AG09319 (cell line): Measurements from ENCODE around the gene RNF141.

Experiments used
- DNase-seq: peaks from one replicate; pipeline ENCODE4 v3.0.0-alpha.2; 2010; ENCODE audit warnings: low read depth; ENCODE audit errors: extremely low read depth
- TF ChIP-seq, protein P1 (sequence below): IDR thresholded peaks from 2 replicates; pipeline ENCODE4 v1.5.1; 2011; ENCODE audit warnings: low read depth, mild to moderate bottlenecking, inconsistent platforms, low read length, moderate library complexity

The RNF141 gene

DNA sequence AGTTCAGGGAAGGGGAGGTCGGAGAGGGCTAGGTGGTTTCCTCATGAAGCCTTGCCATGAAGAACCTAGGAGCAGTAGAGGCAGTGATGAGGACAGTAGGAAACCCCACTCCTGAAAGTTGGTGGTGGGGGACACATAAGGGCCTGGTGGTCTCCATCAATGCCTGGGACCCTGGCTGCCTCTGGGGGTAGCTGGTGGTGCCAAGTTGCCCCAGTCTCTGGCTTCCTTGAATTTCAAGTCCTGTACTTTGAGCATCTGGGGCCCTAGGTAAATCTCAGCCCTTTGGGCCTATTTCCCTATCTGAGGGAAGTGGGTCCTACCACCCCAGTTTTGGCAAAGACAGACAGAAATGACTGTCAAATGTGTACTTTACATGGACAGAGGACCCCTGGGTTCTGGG, 57.8 kb downstream of the RNF141 start:
- no peak for DNase-seq
- TF ChIP-seq, protein P1, sequence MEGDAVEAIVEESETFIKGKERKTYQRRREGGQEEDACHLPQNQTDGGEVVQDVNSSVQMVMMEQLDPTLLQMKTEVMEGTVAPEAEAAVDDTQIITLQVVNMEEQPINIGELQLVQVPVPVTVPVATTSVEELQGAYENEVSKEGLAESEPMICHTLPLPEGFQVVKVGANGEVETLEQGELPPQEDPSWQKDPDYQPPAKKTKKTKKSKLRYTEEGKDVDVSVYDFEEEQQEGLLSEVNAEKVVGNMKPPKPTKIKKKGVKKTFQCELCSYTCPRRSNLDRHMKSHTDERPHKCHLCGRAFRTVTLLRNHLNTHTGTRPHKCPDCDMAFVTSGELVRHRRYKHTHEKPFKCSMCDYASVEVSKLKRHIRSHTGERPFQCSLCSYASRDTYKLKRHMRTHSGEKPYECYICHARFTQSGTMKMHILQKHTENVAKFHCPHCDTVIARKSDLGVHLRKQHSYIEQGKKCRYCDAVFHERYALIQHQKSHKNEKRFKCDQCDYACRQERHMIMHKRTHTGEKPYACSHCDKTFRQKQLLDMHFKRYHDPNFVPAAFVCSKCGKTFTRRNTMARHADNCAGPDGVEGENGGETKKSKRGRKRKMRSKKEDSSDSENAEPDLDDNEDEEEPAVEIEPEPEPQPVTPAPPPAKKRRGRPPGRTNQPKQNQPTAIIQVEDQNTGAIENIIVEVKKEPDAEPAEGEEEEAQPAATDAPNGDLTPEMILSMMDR: no peak

DNA sequence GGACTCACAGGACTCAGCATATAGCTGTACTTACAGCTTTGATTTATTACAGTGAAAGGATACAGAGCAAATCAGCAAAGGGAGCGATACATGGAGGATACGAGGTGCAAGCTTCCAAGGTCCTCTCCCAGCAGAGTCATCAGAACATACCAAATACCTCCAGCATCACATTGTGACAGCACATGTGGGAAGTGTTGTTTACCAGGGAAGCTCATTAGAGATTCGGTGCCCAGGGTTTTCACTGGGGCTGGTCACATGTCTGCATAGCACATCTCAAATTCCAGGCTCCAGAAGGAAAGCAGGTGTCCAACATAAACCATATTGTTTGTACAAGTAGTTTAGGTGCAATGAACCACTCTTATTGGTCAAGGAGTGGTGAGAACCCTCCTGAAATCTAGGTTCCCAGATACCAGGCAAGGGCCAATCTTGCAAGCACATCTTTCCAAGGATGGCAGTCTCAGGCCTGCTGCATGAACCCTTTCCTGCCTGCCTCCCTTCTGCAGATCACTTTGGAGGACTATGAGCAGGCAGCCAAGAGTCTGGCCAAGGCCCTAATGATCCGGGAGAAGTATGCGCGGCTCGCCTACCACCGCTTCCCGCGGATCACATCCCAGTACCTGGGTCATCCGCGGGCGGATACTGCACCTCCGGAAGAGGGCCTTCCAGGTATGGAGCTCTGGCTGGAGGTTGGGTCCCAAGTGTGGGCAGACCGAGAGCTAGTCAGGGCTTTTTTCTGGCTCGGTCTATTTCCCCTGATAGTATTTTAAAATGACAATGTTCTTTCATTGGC, 59.2 kb downstream of the RNF141 start:
- DNase-seq: no peak
- TF ChIP-seq, protein P1: no peak

DNA sequence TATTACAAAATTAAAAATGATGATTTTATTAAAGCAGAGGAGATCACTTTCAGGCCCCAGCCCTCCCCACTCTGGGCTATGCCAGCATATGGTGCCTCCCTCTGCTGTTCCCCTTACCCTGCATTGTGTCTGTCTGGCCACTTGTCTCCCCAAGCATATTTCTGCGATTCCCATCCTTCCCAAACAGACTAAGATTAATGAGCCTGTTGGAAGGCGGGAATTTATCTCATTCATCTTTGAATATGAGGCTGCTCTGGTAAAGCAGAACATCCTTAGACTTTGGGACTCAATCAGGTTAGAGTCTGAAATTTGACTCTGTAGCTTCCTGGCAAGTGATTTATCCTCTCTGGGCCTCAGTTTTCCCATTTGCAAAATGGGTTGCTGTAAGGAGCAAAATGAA, 60.2 kb downstream of the RNF141 start:
- DNase-seq: no peak
- TF ChIP-seq, protein P1: no peak

DNA sequence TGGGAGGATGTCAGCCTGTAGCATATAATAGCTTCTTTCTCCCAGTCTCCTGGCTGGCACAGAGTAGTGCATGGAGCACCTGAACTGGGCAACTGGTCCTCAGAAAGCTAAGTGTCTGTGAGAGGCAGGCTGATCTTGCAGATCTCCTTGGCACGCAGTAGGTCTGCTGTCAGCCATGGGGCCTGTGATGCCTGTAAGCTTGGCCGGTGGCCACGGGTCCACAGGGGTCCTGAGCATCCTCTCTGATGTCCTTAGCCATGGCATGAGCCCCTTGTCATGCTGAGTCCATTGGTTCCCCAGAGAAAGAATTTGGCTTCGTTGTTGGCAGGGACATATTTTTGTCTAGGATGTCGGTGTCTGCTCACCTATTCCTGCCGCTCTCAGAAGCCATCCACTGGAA, 61.0 kb downstream of the RNF141 start:
- TF ChIP-seq, protein P1: no peak
- no peak for DNase-seq

DNA sequence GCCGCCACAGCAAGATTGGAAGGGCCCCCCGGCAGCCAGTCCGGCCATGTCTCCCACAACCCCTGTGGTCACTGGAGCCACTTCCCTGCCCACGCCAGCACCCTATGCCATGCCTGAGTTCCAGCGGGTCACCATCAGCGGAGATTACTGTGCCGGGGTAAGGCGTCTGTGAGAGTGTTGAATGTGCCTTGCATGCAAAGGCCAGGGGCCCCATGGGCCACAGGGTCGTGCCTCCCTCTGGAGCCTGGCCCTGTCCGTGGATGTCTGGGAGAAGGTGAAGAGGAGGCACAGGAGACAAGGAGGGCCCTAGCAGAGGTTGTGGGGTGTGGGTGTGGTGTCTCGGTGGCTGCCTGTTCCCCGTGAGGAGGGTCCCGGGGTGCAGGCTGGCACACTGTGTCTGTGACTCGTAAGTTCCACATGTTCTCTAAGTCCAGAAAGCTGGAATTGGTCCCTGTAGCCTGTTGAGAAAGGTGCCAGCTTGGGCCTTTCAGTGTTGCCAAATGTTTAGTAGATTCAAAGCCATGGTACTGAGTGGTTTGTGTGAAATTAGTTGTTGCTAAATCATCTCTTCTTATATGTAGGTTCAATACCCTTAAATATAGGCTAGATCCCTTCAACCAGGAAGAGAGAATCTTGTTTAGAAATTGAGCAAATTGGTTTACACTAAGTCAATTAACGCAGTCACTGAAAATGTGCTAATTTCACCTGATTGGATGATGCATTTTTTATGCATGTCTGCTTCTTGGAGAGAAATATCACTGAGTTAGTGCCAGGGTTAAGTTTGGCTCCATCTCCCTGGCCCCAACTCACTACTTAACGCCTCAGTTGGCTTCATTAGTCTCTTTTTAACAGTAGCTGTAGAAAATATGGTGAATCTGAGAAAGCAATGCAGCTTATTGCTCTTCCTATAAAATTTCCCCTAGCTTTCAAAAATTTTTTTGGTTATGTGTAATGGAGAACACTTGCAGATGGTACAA, 62.1 kb downstream of the RNF141 start:
- TF ChIP-seq, protein P1: no peak
- DNase-seq: no peak

DNA sequence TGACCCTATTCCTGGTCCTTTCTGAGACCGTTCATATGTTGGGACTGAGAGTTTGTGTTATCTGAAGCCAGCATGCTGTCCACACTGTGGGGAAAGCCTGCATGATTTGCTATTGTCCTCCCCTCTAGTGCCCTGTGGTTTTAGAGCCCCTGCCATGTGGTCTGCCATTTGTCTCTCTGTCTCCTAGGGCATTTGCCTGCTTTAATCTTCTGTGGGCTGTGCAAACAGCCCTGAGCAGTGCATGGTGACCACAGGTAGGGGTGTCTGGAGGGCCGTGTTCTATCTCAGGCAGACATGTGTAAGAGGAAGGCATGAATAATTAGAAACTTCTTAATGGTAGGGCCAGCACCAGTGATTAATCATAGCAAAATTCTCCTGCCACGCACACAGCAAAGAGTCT, 62.9 kb downstream of the RNF141 start:
- DNase-seq: no peak
- TF ChIP-seq, protein P1: no peak

DNA sequence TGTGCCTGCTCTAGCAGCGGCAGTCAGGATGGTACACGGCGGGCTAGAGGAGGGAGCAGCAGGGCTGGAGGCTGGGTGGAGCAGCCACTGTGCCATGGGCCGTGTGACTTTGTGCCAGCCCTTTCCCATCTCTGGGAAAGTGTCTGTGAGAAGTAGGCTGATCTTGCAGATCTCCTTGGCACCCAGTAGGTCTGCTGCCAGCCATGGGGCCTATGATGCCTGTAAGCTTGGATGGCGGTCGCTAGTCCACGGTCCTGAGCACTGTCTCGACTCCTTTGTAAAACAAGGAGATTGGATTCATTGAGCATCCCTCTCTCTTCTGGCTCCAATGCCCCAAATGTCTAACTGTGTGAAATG, 63.3 kb downstream of the RNF141 start:
- DNase-seq: no peak
- TF ChIP-seq, protein P1: no peak
